ENCODE measurements around the gene HOXA3. TPM values are rescaled to one million over a fixed set of nuclear protein-coding genes. Genes with fewer than 3 reads are reported as not detected.

Gene HOXA3
- polyA plus RNA-seq, 1 donor (not counting 4 experiments of a cell fraction or from before 2014, with no cell fraction given), result 0.58 TPM

- peak overlapping the region; percentile 83 to 96 (median 89) for H3K4me3 ChIP-seq (ENCODE audit: control insufficient read depth in 2 of 3, extremely low read depth in 1 of 3, insufficient read depth in 2 of 3, low read depth in 1 of 3, low read length in 3 of 3)
- dilution Hi-C loops (cut with MboI; ENCODE audit: extremely low pct_ligation_motif_present, low sequenced_read_pairs), result loop anchor here (25.0 kb wide), 1 partner anchor 235 kb away; the partner anchor contains the start of gene SKAP2
- H3K9me3 ChIP-seq (ENCODE audit: control insufficient read depth, low read depth, low read length), result no peaks in the 10 kb centered on the region
- peak overlapping the region; percentile 97 for H3K4me2 ChIP-seq (ENCODE audit: control insufficient read depth, extremely low read depth, insufficient read depth, low read depth, low read length)
- no peaks in the 10 kb centered on the region for H3K9me1 ChIP-seq (ENCODE audit: control insufficient read depth, extremely low read depth, insufficient read depth, low read length)
- H3K27me3 ChIP-seq (ENCODE audit: control insufficient read depth, extremely low read depth, insufficient read depth, low read length), result no peaks in the 10 kb centered on the region
- peak overlapping the region; percentile 97 for H3K27ac ChIP-seq (ENCODE audit: control insufficient read depth, insufficient read depth, low read length)
- H4K20me1 ChIP-seq (ENCODE audit: control insufficient read depth, extremely low read depth, insufficient read depth, low read length), result no peaks in the 10 kb centered on the region
- H3K4me1 ChIP-seq (ENCODE audit: control insufficient read depth, extremely low read depth, insufficient read depth, low read length), result peaks cover 35% of the 10 kb centered on the region
- H3K79me2 ChIP-seq (ENCODE audit: control insufficient read depth, insufficient read depth, low read length), result peaks cover 79% of the 10 kb centered on the region
- H2AFZ ChIP-seq (ENCODE audit: control insufficient read depth, low read length), result no peak overlapping the region
- peak overlapping the region; percentile 97 for H3K9ac ChIP-seq (ENCODE audit: control insufficient read depth, extremely low read depth, insufficient read depth, low read length)
- H3K36me3 ChIP-seq (ENCODE audit: control insufficient read depth in 2 of 2, extremely low read depth in 1 of 2, insufficient read depth in 2 of 2, low read length in 2 of 2), result peaks cover 3 to 17% of the 10 kb centered on the region in 2 experiments
- peak in 1 of 3 experiments; percentile 2 for TF ChIP-seq CTCF (optimal IDR thresholded peaks at IDR 0.05 in 1 of 3, IDR thresholded peaks at IDR 0.05 in 1 of 3, conservative IDR thresholded peaks at IDR 0.05 in 1 of 3; ENCODE audit: extremely low read depth in 1 of 3, insufficient read depth in 2 of 3, low read length in 3 of 3)
- TF ChIP-seq EZH2 (IDR thresholded peaks at IDR 0.05; ENCODE audit: low read length), result no peak
- FAIRE-seq (peak; percentile 52), DNase-seq (ENCODE audit: low read depth, low spot score) (no peak)
Measured at GRCh38 chr7:27096768-27097514, 55.4 kb downstream of the HOXA3 start.

GRCh38 chr7:27095897-27096767 is 56.3 kb downstream of the HOXA3 start, which contains the start of gene HOXA1:
HOXA1 (minus strand) TSS chr7:27096000; CDS start chr7:27095912, 88 bp downstream.
- Histone ChIP-seq H3K4me3 (ENCODE audit: control insufficient read depth in 2 of 3, extremely low read depth in 1 of 3, insufficient read depth in 2 of 3, low read depth in 1 of 3, low read length in 3 of 3) (peak within 1 kb of the TSS; percentile 83 to 96 (median 89)), H2AFZ (ENCODE audit: control insufficient read depth, low read length) (peak within 1 kb of the TSS; percentile 88), H3K9ac (ENCODE audit: control insufficient read depth, extremely low read depth, insufficient read depth, low read length) (peak within 1 kb of the TSS; percentile 97), H3K4me2 (ENCODE audit: control insufficient read depth, extremely low read depth, insufficient read depth, low read depth, low read length) (peak within 1 kb of the TSS; percentile 97), H3K27ac (ENCODE audit: control insufficient read depth, insufficient read depth, low read length) (peak within 1 kb of the TSS; percentile 97), H3K36me3 (ENCODE audit: control insufficient read depth in 2 of 2, extremely low read depth in 1 of 2, insufficient read depth in 2 of 2, low read length in 2 of 2) (peaks cover 3 to 14% of the 10 kb centered on the region in 2 experiments), H3K27me3 (ENCODE audit: control insufficient read depth, extremely low read depth, insufficient read depth, low read length) (no peaks in the 10 kb centered on the region), H3K9me1 (ENCODE audit: control insufficient read depth, extremely low read depth, insufficient read depth, low read length) (no peaks in the 10 kb centered on the region), H3K79me2 (ENCODE audit: control insufficient read depth, insufficient read depth, low read length) (peaks cover 71% of the 10 kb centered on the region), H4K20me1 (ENCODE audit: control insufficient read depth, extremely low read depth, insufficient read depth, low read length) (no peaks in the 10 kb centered on the region), H3K9me3 (ENCODE audit: control insufficient read depth, low read depth, low read length) (no peaks in the 10 kb centered on the region), H3K4me1 (ENCODE audit: control insufficient read depth, extremely low read depth, insufficient read depth, low read length) (peaks cover 29% of the 10 kb centered on the region)
- no peak for FAIRE-seq
- dilution Hi-C loops (cut with MboI; ENCODE audit: extremely low pct_ligation_motif_present, low sequenced_read_pairs), result loop anchor here (25.0 kb wide), 1 partner anchor 234 kb away; the partner anchor contains the start of gene SKAP2
- DNase-seq (ENCODE audit: low read depth, low spot score), result peak; percentile 78
- TF ChIP-seq EZH2 (IDR thresholded peaks at IDR 0.05; ENCODE audit: low read length), result no peak
- TF ChIP-seq CTCF (optimal IDR thresholded peaks at IDR 0.05 in 1 of 3, IDR thresholded peaks at IDR 0.05 in 1 of 3, conservative IDR thresholded peaks at IDR 0.05 in 1 of 3; ENCODE audit: extremely low read depth in 1 of 3, insufficient read depth in 2 of 3, low read length in 3 of 3), result peak in 1 of 3 experiments; percentile 46

All from keratinocyte (primary cell).